DMS153 treated with DMSO at 0.1 percent for 48 hours (cell line): Measurements from ENCODE around the gene ITGB2.

ENCODE experiments used
- DNase-seq: peaks from one replicate; lab custom pipeline; 2025; ENCODE audit not compliant: unreplicated experiment; lab: John Stamatoyannopoulos, UW

The ITGB2 gene

DNA sequence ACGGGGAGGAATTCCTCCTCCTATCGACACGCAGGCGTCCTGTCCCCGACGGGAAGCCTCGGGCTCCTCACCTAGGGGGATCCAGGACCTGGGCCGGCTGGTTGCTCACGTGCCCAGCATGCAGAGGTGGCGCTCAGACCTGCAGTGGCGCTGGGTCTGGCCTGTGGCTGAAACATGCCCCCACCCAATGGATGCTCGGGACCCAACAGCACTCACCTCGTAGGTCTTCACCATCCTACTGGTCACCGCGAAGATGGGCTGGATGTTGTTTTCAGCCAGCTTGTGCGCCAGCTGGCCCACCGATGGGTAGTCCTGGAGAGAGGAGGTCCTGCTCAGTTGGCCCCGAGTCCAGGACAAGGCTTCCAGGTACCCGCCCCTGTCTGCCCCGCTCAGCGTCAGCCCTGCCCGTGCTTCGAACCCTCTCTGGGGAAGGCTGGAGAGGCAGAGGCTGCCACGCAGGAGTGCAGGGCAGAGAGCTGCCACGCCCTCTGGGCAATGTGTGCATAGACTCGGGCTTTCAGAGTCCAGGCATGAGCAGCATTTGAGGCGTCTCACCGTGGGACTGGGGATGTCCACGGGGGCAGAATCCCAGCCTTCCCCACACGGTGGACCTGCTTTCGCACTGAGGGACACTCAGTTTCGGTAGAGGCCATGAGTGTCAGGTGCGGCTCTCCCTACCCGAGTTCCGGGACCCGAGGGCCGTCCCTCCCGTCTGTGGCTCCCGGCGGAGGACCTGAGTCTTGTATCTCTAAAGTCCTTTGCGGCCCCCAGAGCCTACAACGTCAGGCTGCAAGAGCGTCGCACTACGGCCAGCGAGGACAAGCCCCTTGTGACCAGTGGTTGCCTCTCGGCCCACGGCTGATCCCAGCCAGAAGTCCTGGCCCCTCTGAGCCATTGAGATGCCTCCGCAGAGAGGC, 21.6 kb downstream of the ITGB2 start:
- no peak for DNase-seq

DNA sequence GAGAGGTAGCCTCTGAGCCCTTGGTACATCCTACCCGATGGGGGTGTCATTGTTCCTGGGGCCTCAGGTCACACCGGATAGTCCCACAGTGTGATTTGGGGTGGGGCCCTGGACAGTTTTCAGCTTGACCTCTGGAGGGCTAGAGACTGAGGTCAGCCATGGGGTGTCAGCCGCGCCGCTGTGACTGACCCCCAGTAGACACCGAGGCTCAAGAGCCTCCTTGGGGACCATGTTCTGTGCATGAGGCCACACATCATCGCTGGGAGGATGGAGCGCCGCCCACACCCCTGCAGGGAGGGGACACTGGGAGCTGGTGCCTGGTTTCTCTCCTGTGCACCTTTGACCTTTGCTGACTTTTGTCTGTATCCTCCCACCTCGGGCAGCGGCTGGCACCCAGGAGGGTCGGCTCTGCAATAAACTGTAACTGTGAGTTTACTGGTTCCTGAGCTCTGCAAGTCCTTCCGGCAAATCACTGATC, 22.6 kb downstream of the ITGB2 start:
- DNase-seq = no peak

DNA sequence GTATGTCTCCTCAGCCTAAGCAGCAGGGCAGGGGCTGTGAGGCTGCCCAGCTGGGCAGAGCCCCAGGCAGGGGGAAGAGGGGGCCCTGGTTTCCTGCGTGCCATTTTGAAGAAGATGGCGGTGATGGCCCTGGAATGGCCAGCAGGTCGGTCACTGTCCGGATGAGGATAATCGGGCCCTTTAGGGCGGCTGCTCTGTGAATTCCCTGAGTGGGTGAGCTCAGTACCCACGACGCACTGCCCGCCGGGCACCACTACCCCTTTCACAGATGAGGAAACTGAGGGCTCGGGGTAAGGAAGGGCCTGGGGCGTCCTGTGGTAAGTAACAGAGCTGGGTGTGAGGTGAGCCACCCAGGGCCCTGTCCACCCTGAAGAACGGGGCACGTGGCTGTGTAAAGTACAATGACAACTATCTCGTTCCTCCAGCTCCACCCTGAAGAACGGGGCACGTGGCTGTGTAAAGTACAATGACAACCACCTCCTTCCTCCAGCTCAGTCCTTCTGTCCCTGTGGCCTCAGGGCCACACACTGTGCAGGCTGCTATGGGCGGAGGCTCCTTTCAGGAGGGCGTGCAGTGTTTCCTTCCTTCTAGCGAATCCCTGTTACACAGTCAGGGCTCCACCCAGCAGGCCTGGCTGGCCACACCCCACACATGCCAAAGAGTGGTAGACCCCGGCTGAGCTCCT, 23.2 kb downstream of the ITGB2 start:
- no peak for DNase-seq

DNA sequence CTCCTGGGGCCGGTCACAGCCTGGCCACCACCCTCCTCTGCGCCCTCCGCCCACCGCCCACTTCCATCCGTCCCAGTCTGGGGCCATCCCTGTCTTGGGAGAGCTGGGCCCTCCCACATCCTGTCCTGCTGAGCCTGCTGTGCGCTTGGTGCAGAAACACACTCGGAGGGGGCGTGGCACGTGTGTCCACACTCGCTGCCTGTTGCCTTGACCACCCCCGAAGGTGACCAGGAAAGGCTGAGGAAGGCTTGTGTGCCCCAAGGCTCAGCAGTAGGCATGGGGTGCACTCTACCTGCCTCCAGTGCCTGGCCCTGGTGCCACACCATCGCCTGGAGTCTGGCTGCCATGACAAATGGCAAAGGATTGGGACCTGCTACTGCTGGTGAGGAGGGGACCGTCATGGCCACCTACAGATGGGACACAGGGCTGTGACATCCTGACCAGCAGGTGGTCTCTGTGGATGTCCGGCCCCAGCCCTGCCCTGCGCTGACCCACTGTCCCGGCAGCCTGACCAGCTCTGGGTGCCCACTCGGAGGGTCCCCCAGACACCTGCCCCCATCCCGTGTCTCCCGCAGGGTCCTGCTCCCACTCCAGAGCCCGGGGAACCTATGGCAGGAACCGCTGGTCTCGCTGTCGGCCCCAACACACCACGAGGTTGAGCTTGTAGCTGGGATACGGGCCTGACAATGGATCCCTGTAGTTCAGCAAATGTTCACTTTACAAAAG, 24.0 kb downstream of the ITGB2 start:
- DNase-seq = no peak

DNA sequence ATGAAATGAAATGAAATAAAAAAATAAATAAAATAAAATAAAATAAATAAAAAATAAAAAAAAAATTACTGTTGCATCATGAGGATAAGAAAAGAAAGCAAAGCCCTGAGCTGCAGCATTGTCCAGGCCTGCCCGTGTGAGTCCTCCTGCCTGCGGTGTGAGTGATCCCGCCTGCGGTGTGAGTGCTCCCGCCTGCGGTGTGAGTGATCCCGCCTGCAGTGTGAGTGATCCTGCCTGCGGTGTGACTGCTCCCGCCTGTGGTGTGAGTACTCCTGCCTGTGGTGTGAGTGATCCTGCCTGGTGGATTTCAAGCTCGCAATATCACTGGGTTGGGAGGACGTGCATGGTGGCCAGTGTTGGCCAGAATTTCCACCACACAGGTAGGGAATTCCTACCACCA, 24.8 kb downstream of the ITGB2 start:
- DNase-seq = no peak

DNA sequence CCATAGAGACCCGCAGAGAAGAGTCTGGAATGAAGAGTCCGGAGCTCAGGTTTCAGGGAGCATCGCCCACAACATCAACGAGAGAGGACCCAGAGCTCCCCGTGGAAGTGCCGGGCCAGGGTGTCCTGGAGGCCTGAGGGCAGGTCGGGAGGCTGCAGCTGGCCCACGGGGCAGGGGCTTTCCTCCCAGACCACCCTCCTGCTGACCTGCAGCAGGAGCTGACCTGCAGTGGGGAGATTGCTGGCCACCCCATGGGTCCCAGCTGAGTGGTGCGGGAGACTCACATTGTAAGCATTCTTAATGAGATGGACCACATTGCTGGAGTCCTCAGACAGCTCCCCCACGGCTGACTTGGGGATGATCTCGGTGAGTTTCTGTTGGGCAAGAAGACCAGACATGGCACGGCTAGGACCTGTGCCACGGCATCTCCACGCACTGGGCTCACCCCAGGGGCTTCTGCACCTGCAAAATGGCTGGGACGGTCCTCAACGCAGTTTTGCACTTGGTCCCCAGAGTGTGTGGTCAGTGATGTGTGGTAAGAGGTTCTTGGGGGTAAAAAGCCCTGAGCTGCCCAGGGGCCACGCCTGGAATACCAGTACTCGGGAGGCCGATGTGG, 25.9 kb downstream of the ITGB2 start:
- no peak for DNase-seq

DNA sequence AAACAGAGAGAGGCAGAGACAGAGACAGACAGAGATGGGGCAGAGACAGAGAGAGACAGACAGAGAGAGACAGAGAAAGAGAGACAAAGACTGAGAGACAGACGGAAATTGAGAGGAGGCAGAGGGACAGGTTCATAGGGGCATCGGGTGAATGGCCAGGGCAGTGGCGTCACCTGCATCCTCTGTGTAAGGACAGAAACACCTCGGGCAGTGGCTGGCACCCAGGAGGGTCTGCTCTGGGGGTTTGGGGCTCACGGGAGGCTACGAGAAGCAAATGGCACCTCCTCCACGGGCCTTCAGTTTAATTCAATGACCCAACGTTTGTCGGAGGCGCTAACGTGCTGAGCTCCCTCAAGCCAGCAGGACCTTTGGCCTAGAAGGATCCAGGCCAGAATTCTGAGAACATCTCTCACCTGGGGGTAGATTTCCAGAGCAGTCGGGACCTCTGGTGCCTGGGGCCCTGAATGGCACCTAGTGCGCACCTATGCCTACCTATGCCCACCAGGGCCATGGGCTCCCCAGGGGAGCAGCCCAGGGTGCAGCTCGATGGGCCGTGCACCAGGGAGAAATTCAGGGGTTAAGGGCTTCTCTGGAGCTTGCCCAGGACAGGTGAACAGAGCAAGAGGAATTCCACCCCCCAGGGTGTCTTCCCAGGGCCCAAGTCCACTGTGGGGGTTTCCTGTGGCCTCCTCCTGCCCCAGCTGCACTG, 26.6 kb downstream of the ITGB2 start:
- no peak for DNase-seq

DNA sequence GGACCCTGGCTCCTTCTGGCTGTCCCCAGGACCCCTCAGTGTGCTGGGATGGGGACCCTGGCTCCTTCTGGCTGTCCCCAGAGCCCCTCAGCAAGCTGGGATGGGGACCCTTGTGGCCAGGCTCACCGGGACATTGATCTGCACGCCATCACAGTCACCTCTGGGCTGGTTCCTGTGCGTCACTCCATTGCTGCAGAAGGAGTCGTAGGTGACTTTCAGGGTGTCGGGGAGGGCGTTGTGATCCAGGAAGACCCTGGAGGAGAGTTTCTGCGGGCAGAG, 27.5 kb downstream of the ITGB2 start:
- no peak for DNase-seq

DNA sequence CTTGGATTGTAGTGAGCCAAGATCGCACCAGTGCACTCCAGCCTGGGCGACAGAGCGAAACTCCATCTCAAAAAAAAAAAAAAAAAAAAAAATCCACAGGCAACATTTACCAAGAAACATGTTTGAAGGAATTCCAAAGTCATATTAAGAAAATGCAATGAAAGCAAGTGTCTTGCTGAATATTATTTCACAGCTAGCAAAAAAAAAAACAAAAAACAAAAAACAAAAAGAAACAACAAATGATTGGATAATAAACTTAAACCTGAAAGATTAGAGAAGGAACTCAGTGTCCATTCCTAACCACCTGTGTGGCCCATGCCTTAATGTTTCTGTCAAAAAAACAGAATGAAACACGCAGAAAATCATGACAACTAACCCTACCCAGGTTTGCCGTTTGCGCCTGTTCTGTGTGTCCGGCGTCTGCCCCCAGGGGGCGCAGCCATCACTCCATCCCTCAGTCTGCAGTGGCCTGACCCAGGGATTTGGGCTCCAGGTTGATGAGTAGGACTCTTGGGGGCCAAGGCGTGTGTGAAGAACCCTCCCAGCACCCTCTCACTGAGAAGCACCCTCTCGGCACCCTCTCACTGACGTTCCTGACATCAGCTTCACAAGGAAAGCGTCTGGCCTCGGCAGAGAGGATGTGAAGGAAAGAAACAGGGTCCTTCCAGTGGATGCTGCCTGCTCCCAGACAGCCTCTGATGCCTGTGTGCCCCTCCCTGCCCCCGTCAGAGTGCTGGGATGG, 28.0 kb downstream of the ITGB2 start:
- no peak for DNase-seq

DNA sequence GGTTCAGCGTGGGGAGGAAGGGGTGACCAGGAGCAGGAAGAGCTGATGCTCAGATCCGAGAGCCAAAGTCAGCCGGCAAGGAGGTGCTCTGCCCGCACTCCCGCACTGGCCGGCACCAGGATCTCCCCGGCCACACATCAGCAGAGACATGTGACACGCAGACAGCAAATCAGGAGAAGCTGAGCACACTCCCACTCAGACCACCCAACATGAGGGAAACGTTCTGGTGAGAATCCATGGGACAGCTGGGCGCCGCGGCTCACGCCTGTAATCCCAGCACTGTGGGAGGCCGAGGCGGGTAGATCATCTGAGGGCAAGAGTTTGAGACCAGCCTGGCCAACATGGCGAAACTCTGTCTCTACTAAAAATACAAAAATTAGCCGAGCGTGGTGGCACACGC, 28.6 kb downstream of the ITGB2 start:
- no peak for DNase-seq

DNA sequence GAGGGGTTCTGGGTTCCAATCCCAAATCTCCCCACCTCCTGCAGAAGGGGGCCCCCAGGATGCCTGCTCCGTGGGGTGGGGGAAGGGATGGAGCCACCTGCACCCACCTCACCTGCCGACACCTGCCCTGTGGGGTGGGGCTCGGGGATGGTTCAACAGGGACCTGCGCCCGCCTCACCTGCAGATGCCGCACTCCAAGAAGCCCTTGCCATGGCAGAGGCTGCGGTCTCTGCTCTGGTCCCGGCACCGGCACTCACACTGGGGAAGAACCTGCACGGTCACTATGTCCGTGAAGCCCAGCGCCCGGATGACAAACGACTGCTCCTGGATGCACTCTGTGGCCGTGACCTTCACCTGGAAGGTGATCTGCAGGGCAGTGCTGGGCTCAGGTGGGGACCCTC, 29.1 kb downstream of the ITGB2 start:
- no peak for DNase-seq

DNA sequence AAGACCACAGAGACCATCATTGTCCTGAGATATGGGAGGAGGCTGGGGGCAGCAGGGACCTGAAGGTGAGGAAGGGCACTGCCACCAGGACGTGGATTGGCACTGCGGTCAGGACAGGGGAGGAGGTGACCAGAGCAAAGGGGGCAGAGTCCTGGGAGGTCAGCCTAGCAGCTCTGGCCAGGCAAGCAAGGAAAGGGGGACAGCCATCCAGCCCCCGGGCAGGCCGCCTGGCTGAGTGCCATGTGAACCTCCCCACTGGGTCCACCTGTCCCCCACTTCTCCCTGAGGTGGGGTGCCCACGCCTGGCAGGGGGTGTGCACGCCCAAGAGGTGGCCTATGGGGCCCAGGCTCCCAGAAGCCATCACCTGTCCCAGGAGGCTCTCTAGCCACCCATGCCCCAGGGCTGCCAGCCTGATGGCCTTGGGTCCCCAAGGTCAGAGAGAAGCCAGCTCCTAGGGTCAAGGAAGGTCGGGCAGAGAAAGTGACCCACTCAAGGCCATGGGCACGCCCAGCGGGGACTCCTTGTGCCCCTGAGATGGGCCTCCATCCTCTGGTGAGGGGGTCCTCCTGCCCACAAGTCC, 29.6 kb downstream of the ITGB2 start:
- DNase-seq = no peak

DNA sequence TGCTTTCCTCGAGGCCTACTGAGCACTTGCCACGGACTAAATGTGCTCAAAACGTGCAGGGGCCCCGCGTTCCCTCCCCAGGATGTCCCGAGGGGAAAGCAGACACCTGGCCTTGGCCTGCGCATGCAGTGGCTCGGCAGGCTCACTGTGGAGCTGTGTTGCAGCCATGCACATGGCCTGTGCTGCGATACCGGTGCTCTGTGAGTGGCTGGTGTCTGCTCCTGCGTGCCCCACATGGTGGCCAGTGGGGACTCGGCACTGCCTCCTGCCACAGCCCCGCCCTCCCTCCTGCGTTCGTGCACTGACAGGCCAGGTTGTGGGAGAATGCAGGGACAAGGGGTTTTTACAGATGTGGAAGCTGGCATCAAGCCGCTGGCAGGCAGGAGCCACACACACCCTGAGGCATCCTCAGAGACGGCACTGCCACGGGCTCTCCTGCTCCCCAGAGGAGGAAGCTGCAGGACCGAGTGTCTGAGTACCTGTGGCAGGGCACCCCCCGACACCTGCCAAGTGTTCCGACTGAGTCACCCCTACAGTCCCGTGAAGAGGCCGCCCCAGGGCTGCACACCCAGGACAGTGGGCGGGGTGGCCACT, 30.3 kb downstream of the ITGB2 start:
- DNase-seq = no peak

DNA sequence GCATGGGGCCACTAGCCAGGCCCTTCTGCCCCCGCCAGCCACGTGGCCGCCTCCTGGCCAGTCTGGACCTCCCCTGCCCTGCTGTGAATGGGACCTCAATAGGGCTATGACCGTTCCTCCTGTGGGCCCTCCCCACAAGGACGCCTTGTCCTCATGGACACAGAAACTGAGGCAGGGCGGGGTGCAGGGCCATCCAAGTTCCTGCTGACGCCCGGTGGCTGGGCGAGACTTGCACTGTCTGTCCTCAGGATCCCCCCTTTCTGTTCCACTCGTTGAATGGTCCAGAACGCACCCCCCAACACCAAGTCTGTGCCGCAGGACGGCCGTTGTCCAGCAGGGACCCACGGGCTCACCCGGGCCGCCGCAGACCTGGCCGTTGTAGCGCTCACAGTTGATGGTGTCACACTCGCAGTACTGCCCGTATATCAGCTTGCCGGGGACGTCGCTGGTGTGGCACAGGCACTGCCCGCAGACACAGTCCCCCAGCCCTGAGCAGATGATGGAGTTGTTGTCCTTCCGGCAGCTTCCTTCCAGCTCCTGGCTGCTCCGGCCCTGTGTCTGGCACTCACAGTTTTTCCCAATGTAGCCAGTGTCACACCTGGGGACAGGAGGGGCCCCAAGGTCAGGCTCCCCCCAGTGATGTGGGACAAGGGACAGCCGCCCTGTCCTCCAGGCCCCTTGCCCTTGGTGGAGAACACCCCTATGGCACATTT, 30.9 kb downstream of the ITGB2 start:
- DNase-seq = no peak

DNA sequence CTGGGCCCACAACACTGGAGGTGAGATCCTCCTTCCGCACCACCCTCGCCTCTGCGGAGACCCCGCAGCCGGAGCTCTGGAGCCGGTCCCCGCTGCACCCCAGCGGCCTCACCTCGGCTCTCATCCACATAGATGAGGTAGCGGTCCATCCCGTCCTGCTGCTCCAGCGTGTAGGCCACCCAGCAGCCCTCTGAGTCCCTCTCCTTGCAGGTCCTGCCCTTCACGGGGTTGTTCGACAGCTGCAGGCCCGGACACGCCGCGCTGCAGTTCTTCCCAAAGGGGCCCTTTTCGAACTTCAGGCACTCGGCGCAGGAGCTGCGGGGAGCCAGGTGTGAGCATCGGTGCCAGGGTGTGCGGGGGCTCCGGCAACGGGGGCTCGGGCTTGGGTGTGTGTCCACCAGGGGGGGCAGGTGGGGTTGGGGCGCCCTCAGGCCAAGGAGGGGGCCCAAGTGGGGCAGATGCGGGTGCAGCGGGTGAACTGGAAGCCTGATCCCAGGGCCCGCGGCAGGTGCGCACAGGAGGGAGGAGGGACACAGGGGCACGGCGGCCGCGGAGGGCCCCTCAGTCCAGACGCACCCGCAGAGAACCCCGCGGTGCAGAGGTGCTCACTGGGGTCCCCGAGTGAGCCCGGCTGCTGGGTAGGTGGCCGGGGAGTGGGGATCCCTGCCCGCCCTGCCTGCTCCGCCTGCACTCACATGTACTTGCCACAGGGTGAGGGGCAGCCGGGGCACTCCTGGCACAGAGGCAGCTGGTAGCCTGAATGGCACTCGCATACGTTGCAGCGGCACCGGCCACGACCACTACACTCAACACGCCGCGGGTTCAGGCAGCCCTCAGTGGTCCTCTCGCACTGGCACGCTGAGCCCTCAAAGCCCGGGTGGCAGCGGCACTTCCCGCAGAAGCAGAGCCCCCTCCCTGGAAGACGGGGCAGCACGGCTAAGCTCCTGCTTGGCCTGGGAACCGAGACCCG, 31.8 kb downstream of the ITGB2 start:
- DNase-seq = no peak

DNA sequence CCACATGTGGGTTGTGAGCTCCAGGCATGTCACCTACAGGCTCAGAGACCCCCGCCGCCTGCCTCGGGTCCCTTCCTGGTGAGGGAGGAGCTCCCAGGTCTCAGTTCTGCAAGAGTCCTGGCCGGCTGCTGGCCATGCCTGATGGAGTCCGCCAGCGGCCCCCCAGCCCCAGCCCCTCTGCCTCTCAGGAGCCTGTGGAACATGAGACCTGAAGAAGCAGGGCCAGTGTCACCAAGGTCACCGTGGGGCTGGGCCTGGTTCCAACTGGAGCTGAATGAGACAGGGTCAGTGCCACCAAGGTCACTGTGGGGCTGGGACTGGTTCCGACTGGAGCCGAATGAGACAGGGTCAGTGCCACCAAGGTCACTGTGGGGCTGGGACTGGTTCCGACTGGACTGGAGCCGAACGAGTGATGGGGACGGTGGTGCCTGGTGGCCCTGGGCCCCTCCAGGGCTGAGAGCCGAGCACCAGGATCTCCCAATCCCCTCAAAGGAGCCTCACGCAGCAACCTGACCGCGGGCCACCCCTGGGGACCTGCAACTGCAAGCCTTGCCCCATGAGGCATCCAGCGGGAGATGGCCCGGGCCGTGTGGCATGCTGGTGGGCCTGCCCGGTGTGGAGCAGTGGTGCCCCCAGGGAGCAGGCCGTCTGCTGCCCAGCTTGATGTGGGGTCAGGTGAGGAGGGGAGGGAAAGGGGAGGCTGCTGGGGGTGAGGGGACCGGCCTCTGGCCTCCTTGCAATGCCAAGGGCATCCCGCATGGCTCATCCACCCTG, 32.7 kb downstream of the ITGB2 start:
- DNase-seq = no peak
